Esophagus muscularis mucosa (tissue), 4 donors: ENCODE results near the gene GSX2. TPM values are rescaled to one million over a fixed set of nuclear protein-coding genes. Genes with fewer than 3 reads are reported as not detected.

Experiments used
- DNase-seq: peaks from one replicate; pipeline ENCODE4 v3.0.0-alpha.2; 2017; ENCODE audit errors: extremely low spot score
- H3K27ac ChIP-seq, 4 donors: fragments of 200-600 bp; sonication (generic); replicated peaks in 1 of 4; 1 replicate in 3 of 4; 2 replicates in 1 of 4; pipeline ENCODE4 v1.5.1; 2016 to 2019; ENCODE audit warnings: mild to moderate bottlenecking in 1 of 4
- H3K27me3 ChIP-seq, 4 donors: fragments of 200-600 bp; sonication (generic); one replicate each; pipeline versions ENCODE4 v1.5.1 to v1.6.0; 2016 to 2019
- H3K36me3 ChIP-seq, 4 donors: fragments of 200-600 bp; sonication (generic); one replicate each; pipeline ENCODE4 v1.5.1; 2016 to 2019
- H3K4me1 ChIP-seq, 4 donors: fragments of 200-600 bp; sonication (generic); one replicate each; pipeline ENCODE4 v1.5.1; 2016 to 2019
- H3K4me3 ChIP-seq, 4 donors: fragments of 200-600 bp; sonication (generic); 1 replicate in 2 of 4; 2 replicates in 2 of 4; pipeline ENCODE4 v1.5.1; 2016 to 2019; ENCODE audit warnings: mild to moderate bottlenecking in 4 of 4, moderate library complexity in 1 of 4
- H3K9me3 ChIP-seq, 4 donors: fragments of 200-600 bp; sonication (generic); 1 replicate in 3 of 4; 2 replicates in 1 of 4; pipeline ENCODE4 v1.5.1; 2016 to 2019
- CTCF ChIP-seq, 3 experiments: fragments of 200-600 bp in 2 of 3; fragments of 450-650 bp in 1 of 3; sonication (generic) in 2 of 3; IDR thresholded peaks; one replicate each; pipeline ENCODE4 v1.5.1; 2017 to 2019; ENCODE audit warnings: antibody characterized with exemption in 3 of 3, mild to moderate bottlenecking in 2 of 3, moderate library complexity in 1 of 3
- EP300 ChIP-seq: sonication (generic); formaldehyde crosslinking; IDR thresholded peaks from one replicate; pipeline ENCODE4 v1.6.1; 2017; ENCODE audit warnings: antibody characterized with exemption
- POLR2A ChIP-seq: fragments of 450-650 bp; IDR thresholded peaks from one replicate; pipeline ENCODE4 v1.6.1; 2017; ENCODE audit warnings: antibody characterized with exemption, moderate library complexity, mild to moderate bottlenecking, low read depth
- POLR2AphosphoS5 ChIP-seq, 2 donors: sonication (generic); formaldehyde crosslinking; IDR thresholded peaks; one replicate each; pipeline ENCODE4 v1.6.1; 2017; ENCODE audit warnings: antibody characterized with exemption in 2 of 2
- WGBS: methylation state at CpG from one replicate; pipeline ENCODE4 v1.1.5; 2018; 5-methylcytosine and 5-hydroxymethylcytosine counted together
- intact Hi-C: fragments of 100-400 bp; cut with DNase I; formaldehyde crosslinking; loops from one replicate; pipeline ENCODE4 v1.15.1; 2023
- small RNA-seq, 3 donors: library from RNA; depleted of rRNA; stranded (forward); fragments of <200 nt; gene quantifications; one replicate each; pipeline ENCODE3, GENCODE V24; 2016
- total RNA-seq, 4 donors: library from RNA; depleted of rRNA; stranded (reverse); fragments of >200 nt; gene quantifications; one replicate each; pipeline versions ENCODE4 v1.1.0 to v1.2.1, GENCODE V29; 2016

GSX2 gene
- total RNA-seq, 4 donors from 2014 or later: not detected

DNA sequence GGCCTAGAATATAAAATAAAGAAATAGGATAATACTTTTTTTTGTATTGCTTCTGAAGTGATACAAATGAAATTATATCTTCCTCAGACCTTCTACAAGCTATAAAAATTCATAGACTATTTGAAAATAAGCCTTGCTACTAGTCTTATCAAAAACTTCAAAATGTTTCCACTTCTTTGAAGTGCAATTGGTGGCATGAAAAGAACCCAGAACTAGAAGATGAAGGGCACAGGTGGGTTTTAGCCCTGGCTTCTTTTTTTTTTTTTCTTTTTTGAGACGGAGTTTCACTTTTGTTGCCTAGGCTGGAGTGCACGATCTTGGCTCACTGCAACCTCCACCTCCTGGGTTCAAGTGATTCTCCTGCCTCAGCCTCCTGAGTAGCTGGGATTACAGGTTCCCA, 44.2 kb downstream of the GSX2 start:
- no peaks in the 10 kb centered on the region for H3K36me3 ChIP-seq
- DNase-seq: no peak
- no peaks in the 10 kb centered on the region for H3K4me1 ChIP-seq
- H3K4me3 ChIP-seq: no peak overlapping the region
- no peaks in the 10 kb centered on the region for H3K9me3 ChIP-seq
- intact Hi-C loops: no loop called here
- peaks cover 0 to 3% (median 0%) of the 10 kb centered on the region in 4 donors for H3K27me3 ChIP-seq
- 88% methylated on average over 2 of the region's 2 CpGs for WGBS
- H3K27ac ChIP-seq: no peak overlapping the region
- TF ChIP-seq POLR2AphosphoS5 (IDR thresholded peaks at IDR 0.05): no peak
- no peak for TF ChIP-seq POLR2A
- no peak for TF ChIP-seq CTCF (IDR thresholded peaks at IDR 0.05)
- TF ChIP-seq EP300: no peak

DNA sequence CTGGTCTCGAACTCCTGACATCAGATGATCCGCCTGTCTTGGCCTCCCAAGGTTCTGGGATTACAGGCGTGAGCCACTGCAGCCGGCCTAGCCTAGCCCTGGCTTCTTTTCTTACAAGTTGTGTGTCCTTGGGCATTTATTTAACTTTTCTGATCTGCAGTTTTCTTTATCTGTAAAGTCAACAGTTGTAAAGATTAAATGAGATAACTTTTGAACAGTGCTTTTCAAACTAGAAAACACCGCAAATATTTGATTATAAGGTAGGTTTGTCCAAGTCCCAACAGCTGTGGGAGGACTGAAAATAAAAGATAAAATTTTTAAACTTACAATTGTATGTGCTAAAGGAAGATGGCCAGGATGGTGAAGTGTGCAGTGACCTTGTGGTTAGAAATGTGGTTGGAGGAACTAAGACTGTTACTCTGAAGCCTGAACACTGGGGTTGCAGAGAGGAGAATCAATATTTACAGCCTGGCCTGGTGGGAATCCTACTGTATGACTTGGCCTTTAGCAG, 44.8 kb downstream of the GSX2 start:
- H3K27me3 ChIP-seq: peaks cover 0 to 8% (median 0%) of the 10 kb centered on the region in 4 donors
- no peak overlapping the region for H3K27ac ChIP-seq
- intact Hi-C loops: no loop called here
- TF ChIP-seq POLR2AphosphoS5 (IDR thresholded peaks at IDR 0.05) (no peak), EP300 (no peak), POLR2A (no peak), CTCF (IDR thresholded peaks at IDR 0.05) (no peak)
- no peak for DNase-seq
- no peaks in the 10 kb centered on the region for H3K36me3 ChIP-seq
- H3K4me1 ChIP-seq: no peaks in the 10 kb centered on the region
- no peak overlapping the region for H3K4me3 ChIP-seq
- WGBS: 91% methylated on average over 5 of the region's 5 CpGs
- no peaks in the 10 kb centered on the region for H3K9me3 ChIP-seq

DNA sequence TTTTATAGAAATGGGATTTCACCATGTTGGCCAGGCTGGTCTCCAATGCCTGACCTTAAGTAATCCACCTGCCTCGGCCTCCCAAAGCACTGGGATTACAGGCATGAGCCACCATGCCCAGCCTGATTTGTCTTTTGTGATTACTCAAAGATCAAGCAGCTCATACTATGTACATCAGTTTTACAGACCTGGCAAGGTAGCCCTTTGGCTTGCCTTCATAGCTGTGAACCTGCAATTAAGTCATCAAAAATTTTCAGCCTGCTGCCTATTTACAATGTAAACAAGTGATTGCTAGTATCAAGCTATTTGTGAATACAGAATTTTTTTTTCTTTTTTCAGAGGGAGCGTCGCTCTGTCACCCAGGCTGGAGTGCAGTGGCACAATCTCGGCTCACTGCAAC, 46.2 kb downstream of the GSX2 start:
- no peak for DNase-seq
- Histone ChIP-seq H3K27me3 (peaks cover 0 to 14% (median 0%) of the 10 kb centered on the region in 4 donors), H3K4me3 (no peak overlapping the region), H3K9me3 (no peaks in the 10 kb centered on the region), H3K36me3 (no peaks in the 10 kb centered on the region), H3K4me1 (no peaks in the 10 kb centered on the region), H3K27ac (no peak overlapping the region)
- WGBS: 96% methylated on average over 4 of the region's 4 CpGs
- TF ChIP-seq POLR2AphosphoS5 (IDR thresholded peaks at IDR 0.05) (no peak), POLR2A (no peak), CTCF (IDR thresholded peaks at IDR 0.05) (no peak), EP300 (no peak)
- intact Hi-C loops: no loop called here

GRCh38 chr4:54149323-54149722, 49.4 kb downstream of the GSX2 start:
- no peaks in the 10 kb centered on the region for H3K36me3 ChIP-seq
- TF ChIP-seq EP300 (no peak), POLR2A (no peak), CTCF (IDR thresholded peaks at IDR 0.05) (no peak), POLR2AphosphoS5 (IDR thresholded peaks at IDR 0.05) (no peak)
- peaks cover 0 to 23% (median 0%) of the 10 kb centered on the region in 4 donors for H3K27me3 ChIP-seq
- no peak for DNase-seq
- 83% methylated on average over 27 of the region's 46 CpGs for WGBS
- peak overlapping the region in 2 of 4 donors; percentile 30 to 46 for H3K4me3 ChIP-seq
- H3K4me1 ChIP-seq: no peaks in the 10 kb centered on the region
- H3K27ac ChIP-seq: no peak overlapping the region
- H3K9me3 ChIP-seq: no peaks in the 10 kb centered on the region
- intact Hi-C loops: no loop called here

Small RNAs within 50 kb of the gene (small RNA-seq; reads per million reads assigned to genes)
- 0 reads per million in 3 donors for gene AC110792.1

Other genes starting within 250 kb of the GSX2 start
- 10 to 100 TPM; 29.8 to 40.4 (median 33.6) TPM for gene CHIC2, start 35.6 kb upstream of the GSX2 start, total RNA-seq
- gene PDGFRA, start 129.1 kb downstream of the GSX2 start, total RNA-seq: 100 to 1,000 TPM in 3 of 4 donors, 10 to 100 TPM in 1; 95.2 to 181 (median 114) TPM